OCI-LY3 (cell line): ENCODE measurements around the gene DESI1.

ENCODE experiments used
- EZH2phosphoT487 ChIP-seq: fragments of 200-600 bp; shearing (Covaris generic); IDR thresholded peaks from 2 replicates; pipeline ENCODE4 v1.6.1; 2018; ENCODE audit warnings: antibody characterized with exemption, mixed run types, low read depth
- TF ChIP-seq, protein P1 (sequence below): fragments of 200-600, 300-600 bp; sonication (generic); IDR thresholded peaks from 2 replicates; pipeline ENCODE4 v1.5.1; 2014; ENCODE audit warnings: antibody characterized with exemption, low read length, low read depth

DNA sequence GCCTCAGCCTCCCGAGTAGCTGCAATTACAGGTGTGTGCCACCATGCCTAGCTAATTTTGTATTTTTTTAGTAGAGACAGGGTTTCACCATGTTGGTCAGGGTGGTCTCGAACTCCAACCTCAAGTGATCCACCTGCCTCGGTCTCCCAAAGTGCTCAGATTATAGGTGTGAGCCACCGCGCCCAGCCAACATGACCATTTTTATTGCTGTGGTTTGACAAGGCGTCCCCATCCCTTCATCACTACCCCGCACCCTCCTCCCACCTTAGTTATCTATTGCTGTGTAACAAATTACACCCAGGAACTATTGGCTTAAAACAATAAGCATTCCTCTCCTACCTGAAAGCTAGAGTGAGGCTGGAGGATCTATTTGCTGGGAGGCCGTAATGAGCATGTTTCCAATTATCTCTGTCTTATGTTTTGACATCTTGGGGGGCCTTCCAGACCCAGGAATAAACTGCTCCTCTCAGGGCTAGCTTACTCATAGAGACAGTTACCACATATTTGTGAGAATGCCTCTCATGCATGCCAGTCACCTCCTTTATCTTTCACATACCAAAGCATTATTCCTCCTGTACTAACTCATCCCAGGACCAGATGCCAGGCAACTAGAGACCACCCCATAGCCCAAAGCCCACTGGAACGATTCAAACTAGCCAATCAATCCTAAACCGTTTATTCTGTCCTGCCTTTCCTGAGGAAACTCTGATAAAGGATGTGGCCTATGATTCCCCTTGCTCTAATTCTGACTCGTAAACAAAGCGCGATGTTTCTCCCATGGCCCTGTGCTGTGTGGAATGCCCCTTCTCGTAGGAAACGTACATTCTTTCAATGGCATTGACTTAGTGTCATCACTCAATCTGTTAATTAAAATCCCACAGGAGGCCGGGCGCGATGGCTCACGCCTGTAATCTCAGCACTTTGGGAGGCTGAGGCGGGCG is 48.4 kb upstream of the DESI1 start:
- TF ChIP-seq, protein P1, sequence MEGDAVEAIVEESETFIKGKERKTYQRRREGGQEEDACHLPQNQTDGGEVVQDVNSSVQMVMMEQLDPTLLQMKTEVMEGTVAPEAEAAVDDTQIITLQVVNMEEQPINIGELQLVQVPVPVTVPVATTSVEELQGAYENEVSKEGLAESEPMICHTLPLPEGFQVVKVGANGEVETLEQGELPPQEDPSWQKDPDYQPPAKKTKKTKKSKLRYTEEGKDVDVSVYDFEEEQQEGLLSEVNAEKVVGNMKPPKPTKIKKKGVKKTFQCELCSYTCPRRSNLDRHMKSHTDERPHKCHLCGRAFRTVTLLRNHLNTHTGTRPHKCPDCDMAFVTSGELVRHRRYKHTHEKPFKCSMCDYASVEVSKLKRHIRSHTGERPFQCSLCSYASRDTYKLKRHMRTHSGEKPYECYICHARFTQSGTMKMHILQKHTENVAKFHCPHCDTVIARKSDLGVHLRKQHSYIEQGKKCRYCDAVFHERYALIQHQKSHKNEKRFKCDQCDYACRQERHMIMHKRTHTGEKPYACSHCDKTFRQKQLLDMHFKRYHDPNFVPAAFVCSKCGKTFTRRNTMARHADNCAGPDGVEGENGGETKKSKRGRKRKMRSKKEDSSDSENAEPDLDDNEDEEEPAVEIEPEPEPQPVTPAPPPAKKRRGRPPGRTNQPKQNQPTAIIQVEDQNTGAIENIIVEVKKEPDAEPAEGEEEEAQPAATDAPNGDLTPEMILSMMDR, result no peak
- TF ChIP-seq EZH2phosphoT487, result no peak
